HG03520 (cell line): ENCODE measurements around the gene PRPF6.

Experiments used
- ATAC-seq: cut with Tn5 transposase; IDR thresholded peaks from one replicate; pipeline ENCODE4 v1.9.1; 2021; ENCODE audit warnings: mild to moderate bottlenecking, moderate library complexity; ENCODE audit not compliant: unreplicated experiment

PRPF6 gene

DNA sequence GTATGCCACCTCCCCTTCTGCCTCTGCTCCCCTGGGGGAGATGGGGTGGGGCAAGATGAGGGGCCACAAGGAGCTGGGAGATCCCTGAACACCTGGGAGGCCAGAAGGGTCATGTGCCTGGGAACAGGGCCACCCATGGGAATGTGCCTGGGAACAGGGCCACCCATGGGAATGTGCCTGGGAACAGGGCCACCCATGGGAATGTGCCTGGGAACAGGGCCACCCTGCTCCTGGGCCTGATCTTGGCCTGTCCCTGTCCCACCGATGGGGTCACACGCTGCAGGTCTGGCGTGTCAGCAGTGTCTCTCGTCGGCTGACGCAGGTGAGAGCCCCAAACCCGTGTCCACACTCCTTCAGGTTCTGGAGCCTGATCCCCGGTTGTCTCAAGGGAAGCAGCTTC is 94.0 kb downstream of the PRPF6 start:
- ATAC-seq = no peak

DNA sequence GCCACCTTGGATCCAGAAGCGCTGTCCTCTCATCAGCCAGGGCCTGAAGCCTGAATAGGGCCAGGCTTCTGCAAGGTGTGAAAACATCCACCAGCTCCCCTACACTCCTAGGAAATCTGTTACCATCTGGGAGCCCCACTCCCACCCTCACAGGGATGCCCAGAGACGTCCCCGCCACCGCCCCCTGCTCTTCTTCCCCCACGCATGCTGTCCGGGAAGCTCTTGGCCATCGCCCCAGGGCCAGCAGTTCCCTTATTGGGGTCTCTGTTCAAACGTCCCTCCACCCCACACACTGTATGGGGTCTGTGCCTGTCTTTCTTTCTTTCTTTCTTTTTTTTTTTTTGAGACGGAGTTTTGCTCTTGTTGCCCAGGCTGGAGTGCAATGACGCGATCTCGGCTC is 94.6 kb downstream of the PRPF6 start:
- ATAC-seq = no peak

DNA sequence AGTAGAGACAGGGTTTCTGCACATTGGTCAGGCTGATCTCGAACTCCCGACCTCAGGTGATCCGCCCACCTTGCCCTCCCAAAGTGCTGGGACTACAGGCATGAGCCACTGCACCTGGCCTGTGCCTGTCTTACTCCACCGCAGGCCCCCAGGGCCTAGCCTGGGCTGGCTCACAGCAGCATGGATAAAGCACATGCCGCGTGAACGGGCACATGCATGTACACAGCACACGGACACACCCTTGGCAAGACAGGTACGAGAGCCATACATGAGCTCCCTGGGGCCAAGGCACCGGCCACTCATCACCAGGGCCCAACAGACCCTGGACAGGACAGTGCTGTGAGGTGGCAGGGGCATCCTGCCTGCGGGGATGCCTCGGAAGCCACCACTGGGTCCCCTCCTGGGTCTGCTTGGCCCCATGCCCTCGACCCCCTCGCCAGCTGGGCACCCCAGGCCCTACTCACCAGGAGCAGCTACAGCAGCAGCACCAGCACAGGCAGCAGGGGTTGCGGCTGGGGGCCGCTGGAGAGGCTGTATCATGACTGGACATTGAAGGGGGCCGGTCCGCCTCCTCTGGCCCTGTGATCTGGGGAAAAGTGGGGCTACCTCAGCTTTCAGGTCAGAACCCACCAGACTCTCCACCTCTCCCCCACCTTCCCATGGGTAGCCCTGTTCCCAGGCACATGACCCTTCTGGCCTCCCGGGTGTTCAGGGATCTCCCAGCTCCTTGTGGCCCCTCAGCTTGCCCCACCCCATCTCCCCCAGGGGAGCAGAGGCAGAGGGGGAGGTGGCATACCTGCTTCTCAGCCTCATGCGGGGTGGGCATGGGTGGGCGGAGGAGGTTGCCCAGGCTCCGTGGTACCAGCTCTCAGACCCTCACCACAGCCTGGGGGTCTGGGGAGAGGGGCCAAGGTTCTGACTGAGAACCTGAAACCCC is 95.4 kb downstream of the PRPF6 start:
- no peak for ATAC-seq

DNA sequence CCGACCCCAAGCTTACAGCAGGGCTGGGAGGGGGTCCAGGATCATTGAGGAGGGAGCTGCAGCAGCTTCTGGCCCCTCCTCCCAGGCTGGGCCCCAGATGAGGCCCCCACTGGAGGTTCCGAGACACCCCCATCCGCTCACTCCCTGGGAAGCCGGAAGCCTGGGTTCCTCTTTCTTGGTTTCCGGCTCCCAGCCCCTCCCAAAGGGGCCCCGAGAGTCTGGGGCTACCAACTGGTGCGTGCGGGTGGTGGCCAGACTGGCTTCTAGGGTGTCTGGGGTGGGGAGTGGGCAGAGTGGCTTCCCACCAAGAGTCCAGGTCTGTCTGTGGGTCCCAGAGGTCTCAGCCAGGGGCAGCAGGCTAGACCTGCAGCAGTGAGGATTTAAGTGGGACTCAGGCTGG is 96.2 kb downstream of the PRPF6 start:
- ATAC-seq = no peak

DNA sequence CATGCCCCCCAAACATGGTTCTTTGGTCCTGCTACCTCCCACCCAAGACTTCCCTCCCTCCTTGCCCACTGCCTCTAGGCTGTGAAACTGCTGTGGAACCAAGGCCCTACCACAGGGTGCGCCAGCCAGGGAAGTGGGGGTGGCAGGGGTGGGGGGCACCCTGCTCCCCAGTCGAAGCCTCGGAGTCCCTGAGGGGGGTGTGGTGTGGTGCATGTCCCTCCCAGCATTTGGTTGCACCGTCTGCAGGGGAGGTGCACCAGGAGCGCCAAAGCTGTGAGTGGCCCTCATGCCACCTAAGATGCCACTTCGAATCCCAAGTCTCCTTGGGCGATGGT is 96.6 kb downstream of the PRPF6 start:
- ATAC-seq = no peak

DNA sequence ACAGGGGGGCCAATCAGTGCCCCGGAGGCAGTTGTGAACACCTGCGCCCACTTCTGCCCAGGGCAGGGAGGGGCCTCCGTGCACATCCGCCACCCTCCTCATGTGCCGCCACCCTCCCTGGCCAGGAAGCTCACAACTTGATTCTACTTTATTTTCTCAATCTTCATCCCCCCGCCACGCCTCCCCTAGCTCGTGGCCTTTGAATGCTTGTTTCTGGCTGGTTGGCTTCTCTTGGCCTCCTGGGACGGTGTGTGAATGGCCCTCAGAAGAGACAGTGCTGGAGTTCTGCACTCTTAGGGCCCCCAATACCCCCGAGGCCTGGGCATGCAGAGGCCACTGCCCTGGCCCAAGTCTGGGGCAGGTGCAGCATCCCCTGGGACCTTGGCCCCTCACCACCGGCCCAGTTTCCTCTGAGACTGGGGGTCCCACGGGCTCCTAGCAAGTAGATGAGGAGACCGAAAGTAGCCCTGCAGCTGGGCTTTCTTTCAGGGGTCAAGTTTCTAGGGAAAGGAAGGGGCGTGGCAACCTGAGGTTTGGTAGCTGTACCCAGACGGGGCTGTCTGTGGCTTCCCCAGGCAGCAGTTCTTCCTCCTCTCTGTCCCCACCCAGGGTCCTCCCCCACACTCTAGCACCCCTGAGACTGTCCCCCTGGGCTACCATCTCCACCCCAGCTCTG is 97.1 kb downstream of the PRPF6 start:
- no peak for ATAC-seq

DNA sequence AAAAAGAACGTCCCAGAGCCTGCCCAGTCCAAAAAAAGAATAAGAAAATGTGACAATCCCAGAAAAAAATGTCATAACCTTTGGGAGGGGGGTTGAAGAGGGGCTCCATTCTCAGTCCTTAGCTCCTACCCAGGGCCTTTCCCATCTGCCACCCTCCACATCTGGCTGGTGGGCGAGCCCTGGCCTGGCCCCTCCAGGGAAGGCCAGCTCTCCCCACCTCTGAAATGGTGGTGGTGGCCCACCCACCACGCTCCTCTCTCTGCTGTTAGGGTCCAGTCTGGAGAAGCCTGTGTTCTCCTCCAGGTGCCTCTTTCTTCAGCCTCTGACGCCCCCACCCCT is 98.0 kb downstream of the PRPF6 start:
- ATAC-seq = no peak

DNA sequence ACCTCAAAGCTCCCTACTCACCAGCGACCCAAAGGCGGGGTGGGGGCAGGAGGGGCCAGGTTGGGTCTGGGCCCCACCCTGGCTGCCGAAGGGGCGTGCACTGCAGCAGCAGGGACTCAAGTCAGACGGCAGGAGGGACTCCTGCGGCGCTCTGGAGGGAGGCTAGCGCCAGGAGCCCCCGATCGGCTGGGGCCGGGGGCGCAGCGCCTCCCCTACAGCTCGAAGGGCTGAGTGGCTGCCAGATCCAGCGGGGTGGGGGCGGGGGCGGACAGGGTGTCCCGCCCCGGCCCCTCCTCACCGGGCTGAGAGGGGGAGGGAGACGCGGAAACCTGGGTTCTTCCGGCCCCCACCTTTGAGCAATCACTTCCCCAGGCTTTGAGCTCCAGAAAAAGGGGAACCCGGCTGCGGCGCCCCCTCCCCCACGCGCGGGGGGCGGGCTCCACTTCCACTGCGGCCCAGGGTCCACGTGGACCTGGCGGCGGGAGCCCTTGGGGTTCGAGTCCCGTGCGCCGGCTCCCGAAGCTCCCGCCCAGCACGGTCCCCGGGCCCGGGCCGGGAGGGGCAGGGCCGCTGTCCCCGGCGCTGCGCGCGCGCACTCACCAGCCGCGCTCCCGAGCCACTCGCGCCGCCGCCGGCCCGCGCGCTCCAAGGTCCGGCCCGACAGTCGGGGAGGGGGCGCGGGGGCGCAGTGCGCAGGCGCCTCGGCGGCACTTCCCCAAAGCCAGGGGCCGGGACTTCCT is 98.5 kb downstream of the PRPF6 start, which contains the start of gene RGS19:
Gene RGS19 (minus strand): TSS at position 246 of the 740 bp plus-strand sequence. CDS start 2,632 bp downstream, outside the sequence.
- peak; percentile 35 for ATAC-seq

DNA sequence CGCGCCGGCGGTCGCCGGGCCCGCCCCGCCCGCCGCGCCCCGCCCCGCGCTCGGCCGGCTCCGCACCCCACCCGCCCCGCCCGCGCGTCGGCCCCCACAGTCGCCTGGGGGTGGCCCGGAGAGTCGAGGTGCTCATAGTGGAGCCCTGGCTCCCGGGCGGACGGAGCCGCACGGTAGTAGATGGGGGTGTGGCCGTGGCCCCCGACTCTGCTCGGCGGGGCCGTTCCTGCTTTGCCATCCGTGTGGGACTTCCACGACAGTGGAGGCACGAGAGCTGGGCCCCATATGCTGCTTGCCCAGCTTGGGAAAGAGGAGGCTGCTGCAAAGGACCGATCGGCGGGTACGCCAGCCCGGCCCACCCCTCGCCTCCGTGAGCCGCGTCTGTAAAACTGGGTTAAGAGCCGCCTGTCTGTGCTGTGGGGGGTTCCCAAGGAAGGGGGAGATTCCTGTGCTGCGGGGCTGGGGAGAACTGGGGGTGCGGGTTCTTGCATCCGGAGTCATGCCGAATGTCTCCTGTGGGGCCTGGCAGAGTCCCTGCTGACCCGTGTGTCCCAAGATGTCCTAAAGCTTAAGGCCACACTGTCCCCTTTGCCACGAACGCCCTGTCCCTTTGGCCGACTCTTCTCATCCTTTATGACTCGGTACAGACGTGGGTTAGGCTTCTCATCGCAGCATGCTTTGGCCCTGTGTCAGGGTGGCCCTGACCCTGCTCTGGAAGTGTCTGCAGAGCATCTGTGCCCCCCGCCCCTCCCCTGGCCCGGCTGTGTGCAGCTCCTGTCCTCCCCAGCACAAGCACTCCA is 99.3 kb downstream of the PRPF6 start, which contains the start of gene OPRL1:
Gene OPRL1 (plus strand): TSS at position 70 of the 800 bp plus-strand sequence. CDS start 12,639 bp downstream, outside the sequence.
- no peak for ATAC-seq

DNA sequence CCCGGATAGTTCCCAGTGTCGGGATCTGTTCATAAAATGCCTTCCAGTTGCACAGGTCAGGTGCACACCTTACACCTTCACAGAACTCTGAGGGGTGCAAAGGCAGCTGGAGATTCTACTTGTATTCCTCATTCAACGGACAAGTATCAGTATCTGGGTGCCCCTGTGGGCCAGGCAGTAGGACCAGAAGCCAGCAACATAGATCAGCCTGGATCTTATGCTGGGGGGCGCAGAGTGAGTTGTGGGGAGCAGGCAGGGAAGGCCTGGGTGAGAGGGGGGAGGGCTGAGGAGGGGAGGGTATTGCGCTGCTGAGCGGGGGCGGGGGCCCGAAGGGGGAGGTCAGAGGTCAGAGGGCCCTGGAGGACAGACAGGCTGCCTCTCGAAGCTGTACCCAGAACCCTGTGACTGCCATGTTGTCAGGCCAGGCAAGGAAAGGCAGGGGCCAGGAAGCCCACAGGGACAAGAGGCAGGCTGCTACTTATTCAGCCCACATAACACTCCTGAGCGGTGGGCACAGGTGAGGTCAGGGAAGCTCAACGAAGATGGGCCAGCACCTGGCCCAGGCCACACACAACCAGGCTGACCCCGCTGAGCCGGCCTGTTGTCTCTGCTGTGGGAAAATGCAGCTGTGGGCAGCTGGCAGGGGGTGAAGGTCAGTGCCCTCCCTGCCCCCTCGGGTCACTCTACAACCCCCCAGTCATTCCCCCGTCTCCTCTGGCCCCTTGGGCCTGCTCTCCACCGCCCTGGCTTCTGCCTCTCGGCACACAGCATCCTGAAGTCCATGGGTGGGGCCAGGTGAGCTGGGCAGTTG is 100.1 kb downstream of the PRPF6 start:
- ATAC-seq = no peak

DNA sequence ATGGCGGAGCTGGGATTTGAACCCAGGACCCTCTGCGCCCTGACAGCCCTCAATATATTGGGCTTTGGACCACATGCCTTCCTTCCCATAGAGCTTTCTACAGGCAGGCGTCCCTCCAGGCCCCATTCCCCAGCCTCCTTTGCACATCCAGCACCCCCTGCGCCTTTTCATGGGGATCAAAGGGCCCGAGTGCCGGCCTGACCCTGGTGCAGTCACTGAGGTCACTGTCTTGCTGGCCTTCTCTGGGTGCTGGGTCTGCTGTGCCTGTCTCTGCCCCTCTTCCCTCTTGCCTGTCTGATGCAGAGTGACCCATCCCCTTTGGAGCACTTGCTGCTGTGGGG is 100.7 kb downstream of the PRPF6 start:
- no peak for ATAC-seq

DNA sequence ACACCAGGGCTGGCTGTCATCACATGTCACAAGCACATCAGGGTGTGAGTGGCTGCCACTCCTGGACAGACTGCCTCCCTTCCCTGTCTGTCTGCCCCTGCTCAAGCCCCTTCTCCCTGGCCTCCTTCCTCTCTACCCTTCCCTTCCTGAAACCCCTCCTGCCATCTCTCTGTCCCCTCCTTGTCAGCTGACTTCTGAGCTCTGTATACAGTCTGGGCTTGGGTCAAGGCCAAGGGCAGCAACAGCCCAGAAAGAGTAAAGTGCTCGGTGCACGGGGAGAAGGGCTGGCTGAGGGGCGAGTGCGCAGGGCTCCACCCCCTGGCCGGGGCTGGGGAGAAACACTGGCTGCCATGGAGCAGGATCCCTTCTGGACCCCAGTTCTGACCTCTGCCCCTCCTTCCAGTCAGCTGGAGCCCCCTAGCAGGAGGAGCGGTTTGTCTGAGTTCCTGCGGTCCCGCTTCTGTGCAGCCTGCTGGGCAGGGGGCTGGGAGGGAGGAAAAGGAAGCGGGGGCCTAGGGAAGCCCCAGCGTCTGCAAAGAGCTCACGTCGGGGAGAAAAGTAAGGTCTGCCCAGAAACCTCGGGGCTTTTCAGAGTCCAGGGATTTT is 101.3 kb downstream of the PRPF6 start:
- no peak for ATAC-seq
